ENCODE measurements around the gene RGS14.

Gene RGS14

GRCh38 chr5:177367323-177367848 lies 9.7 kb downstream of the RGS14 start (continued):
- TF ChIP-seq TCF4 (CRISPR knock-in tag; IDR thresholded peaks at IDR 0.05; ENCODE audit: borderline replicate concordance), result no peak
- TF ChIP-seq ZFP3 (CRISPR knock-in tag; IDR thresholded peaks at IDR 0.05), result no peak
- TF ChIP-seq ZC3H10 (CRISPR knock-in tag; IDR thresholded peaks at IDR 0.05), result no peak
- no peak for TF ChIP-seq ZFP30 (CRISPR knock-in tag; IDR thresholded peaks at IDR 0.05)
- TF ChIP-seq PPARA (CRISPR knock-in tag; IDR thresholded peaks at IDR 0.05; ENCODE audit: borderline replicate concordance), result no peak
- no peak for TF ChIP-seq SNAI2 (CRISPR knock-in tag; IDR thresholded peaks at IDR 0.05)
- no peak for TF ChIP-seq ESRRG (CRISPR knock-in tag; IDR thresholded peaks at IDR 0.05)
- TF ChIP-seq ARNTL (CRISPR knock-in tag; IDR thresholded peaks at IDR 0.05; ENCODE audit: borderline replicate concordance, low read depth), result no peak

GRCh38 chr5:177367981-177368868 lies 10.5 kb downstream of the RGS14 start:
- no peak for TF ChIP-seq GLIS3 (CRISPR knock-in tag; IDR thresholded peaks at IDR 0.05)
- no peak for TF ChIP-seq PPARA (CRISPR knock-in tag; IDR thresholded peaks at IDR 0.05; ENCODE audit: borderline replicate concordance)
- no peak for TF ChIP-seq ZFP3 (CRISPR knock-in tag; IDR thresholded peaks at IDR 0.05)
- no peak for TF ChIP-seq ZNF8 (CRISPR knock-in tag; IDR thresholded peaks at IDR 0.05)
- TF ChIP-seq ISL1 (CRISPR knock-in tag; IDR thresholded peaks at IDR 0.05), result no peak
- no peak for TF ChIP-seq SNAI2 (CRISPR knock-in tag; IDR thresholded peaks at IDR 0.05)
- no peak for TF ChIP-seq TOX (CRISPR knock-in tag; IDR thresholded peaks at IDR 0.05; ENCODE audit: borderline replicate concordance)
- TF ChIP-seq ZNF565 (CRISPR knock-in tag; conservative IDR thresholded peaks at IDR 0.05; ENCODE audit: low read depth), result no peak
- no peak for TF ChIP-seq ZC3H10 (CRISPR knock-in tag; IDR thresholded peaks at IDR 0.05)
- no peak for TF ChIP-seq TCF4 (CRISPR knock-in tag; IDR thresholded peaks at IDR 0.05; ENCODE audit: borderline replicate concordance)
- no peak for TF ChIP-seq TSHZ2 (CRISPR knock-in tag; IDR thresholded peaks at IDR 0.05)
- no peak for TF ChIP-seq CREB5 (CRISPR knock-in tag; IDR thresholded peaks at IDR 0.05; ENCODE audit: low read depth)
- TF ChIP-seq ZNF70 (CRISPR knock-in tag; IDR thresholded peaks at IDR 0.05), result no peak
- no peak for TF ChIP-seq PATZ1 (CRISPR knock-in tag; IDR thresholded peaks at IDR 0.05; ENCODE audit: borderline replicate concordance)
- ATAC-seq, result no peak

- ATAC-seq, result 0 out of 3 replicates have a peak, but pooled peaks have one; percentile 13
- TF ChIP-seq PPARA (CRISPR knock-in tag; IDR thresholded peaks at IDR 0.05; ENCODE audit: borderline replicate concordance) (no peak), POU6F1 (CRISPR knock-in tag; IDR thresholded peaks at IDR 0.05; ENCODE audit: borderline replicate concordance, low read depth) (no peak), OSR1 (CRISPR knock-in tag; IDR thresholded peaks at IDR 0.05) (no peak), ZNF565 (CRISPR knock-in tag; conservative IDR thresholded peaks at IDR 0.05; ENCODE audit: low read depth) (no peak), ARNTL (CRISPR knock-in tag; IDR thresholded peaks at IDR 0.05; ENCODE audit: borderline replicate concordance, low read depth) (no peak), ZNF8 (CRISPR knock-in tag; IDR thresholded peaks at IDR 0.05) (no peak), CSRNP3 (CRISPR knock-in tag; IDR thresholded peaks at IDR 0.05) (no peak), ZNF70 (CRISPR knock-in tag; IDR thresholded peaks at IDR 0.05) (no peak), CREB5 (CRISPR knock-in tag; IDR thresholded peaks at IDR 0.05; ENCODE audit: low read depth) (no peak), SNAI2 (CRISPR knock-in tag; IDR thresholded peaks at IDR 0.05) (no peak), GLIS3 (CRISPR knock-in tag; IDR thresholded peaks at IDR 0.05) (no peak), TSHZ2 (CRISPR knock-in tag; IDR thresholded peaks at IDR 0.05) (no peak)
Observed at GRCh38 chr5:177368869-177369644, 11.3 kb downstream of the RGS14 start.
